Lung (tissue), 12 donors: ENCODE data around the gene CDH26. TPM values are rescaled to one million over a fixed set of nuclear protein-coding genes. Genes with fewer than 3 reads are reported as not detected.
A peak's percentile ranks its signal among the peaks of the same experiment; 100 is the strongest.

ENCODE experiments used
- ATAC-seq: fragments of 200-7000 bp; cut with Tn5 transposase; one replicate; pipeline ENCODE4 v1.9.1; 2020; ENCODE audit warnings: moderate number of reproducible peaks; ENCODE audit not compliant: insufficient read depth, low FRiP score
- DNase-seq, 3 donors: peaks; one replicate each; pipeline ENCODE4 v3.0.0-alpha.2; 2013 to 2017
- H3K27ac ChIP-seq, 2 donors: one replicate each; pipeline ENCODE4 v1.5.1; 2013; ENCODE audit warnings: mild to moderate bottlenecking in 2 of 2, moderate library complexity in 2 of 2, control low read depth in 1 of 2, inconsistent platforms in 1 of 2, low read depth in 1 of 2, low read length in 1 of 2
- H3K27me3 ChIP-seq, 3 donors: one replicate each; pipeline ENCODE4 v1.5.1; 2013; ENCODE audit warnings: low read length in 2 of 3; ENCODE audit not compliant: control insufficient read depth in 3 of 3, insufficient read depth in 3 of 3
- H3K36me3 ChIP-seq, 4 donors: one replicate each; pipeline ENCODE4 v1.5.1; 2013; ENCODE audit warnings: low read length in 4 of 4, mild to moderate bottlenecking in 1 of 4, moderate library complexity in 1 of 4; ENCODE audit not compliant: control insufficient read depth in 4 of 4, insufficient read depth in 4 of 4
- H3K4me1 ChIP-seq, 5 donors: one replicate each; pipeline ENCODE4 v1.5.1; 2013; ENCODE audit warnings: low read length in 5 of 5, mild to moderate bottlenecking in 2 of 5, moderate library complexity in 1 of 5; ENCODE audit not compliant: control insufficient read depth in 5 of 5, insufficient read depth in 5 of 5
- H3K4me3 ChIP-seq: one replicate; pipeline ENCODE4 v1.5.1; 2013; ENCODE audit warnings: mild to moderate bottlenecking, control low read depth, moderate library complexity
- H3K9ac ChIP-seq, 2 donors: one replicate each; pipeline ENCODE4 v1.5.1; 2013; ENCODE audit warnings: low read length in 2 of 2, control low read depth in 1 of 2; ENCODE audit not compliant: insufficient read depth in 1 of 2
- H3K9me3 ChIP-seq, 4 donors: one replicate each; pipeline ENCODE4 v1.5.1; 2013; ENCODE audit warnings: low read length in 3 of 4, mild to moderate bottlenecking in 1 of 4, moderate library complexity in 1 of 4; ENCODE audit not compliant: control insufficient read depth in 4 of 4, insufficient read depth in 3 of 4
- CTCF ChIP-seq: IDR thresholded peaks from 2 replicates; pipeline ENCODE4 v1.5.1; 2012; ENCODE audit warnings: mild to moderate bottlenecking; ENCODE audit errors: control extremely low read depth, extremely low read depth
- WGBS, 2 donors: extraction: QIAGEN DNeasy Blood & Tissue Kit; methylation state at CpG; one replicate each; pipeline ENCODE4 v1.1.7; 2013; 5-methylcytosine and 5-hydroxymethylcytosine counted together
- polyA plus RNA-seq, 2 donors: library from polyadenylated mRNA; stranded (reverse); fragments of 200-250 nt; gene quantifications; one replicate each; pipeline ENCODE4 v1.2.1, GENCODE V29; 2013
- total RNA-seq, 2 donors: library from RNA; depleted of rRNA in 1 of 2; stranded (reverse); fragments of >200 nt in 1 of 2; gene quantifications; one replicate each; pipeline ENCODE4 v1.2.1, GENCODE V29; 2014 to 2021
- donor health status: control.
- donor health status: control.
- donor health status: Bipolar disorder and iron deficiency.
- donor health status: healthy.
- donor health status: DM: yes; HTN: yes; CAD: no.

The CDH26 gene
- total and polyA plus RNA-seq, 4 donors: 5.7 to 11.3 (median 7.8) TPM

GRCh38 chr20:59993736-59994430 is 35.7 kb downstream of the CDH26 start:
- no peak for TF ChIP-seq CTCF
- ATAC-seq: no peak
- Histone ChIP-seq H3K4me1 (peaks cover 0 to 24% (median 7%) of the 10 kb centered on the region in 5 donors), H3K9me3 (no peaks in the 10 kb centered on the region), H3K4me3 (no peak overlapping the region), H3K27ac (peak overlapping the region in 1 of 2 donors; percentile 51), H3K36me3 (no peaks in the 10 kb centered on the region), H3K27me3 (no peaks in the 10 kb centered on the region), H3K9ac (peak overlapping the region in 1 of 2 donors; percentile 52)
- WGBS, 2 donors: 28 to 29% methylated on average over 18 of the region's 18 CpGs
- peak in 1 of 3 donors; percentile 55 for DNase-seq

GRCh38 chr20:59994697-59995122 is 36.5 kb downstream of the CDH26 start:
- 37 to 43% methylated on average over 5 of the region's 5 CpGs for WGBS, 2 donors
- H3K4me1 ChIP-seq: peaks cover 0 to 24% (median 7%) of the 10 kb centered on the region in 5 donors
- no peaks in the 10 kb centered on the region for H3K36me3 ChIP-seq
- H3K27ac ChIP-seq: peak overlapping the region in 1 of 2 donors; percentile 50
- no peaks in the 10 kb centered on the region for H3K9me3 ChIP-seq
- TF ChIP-seq CTCF: no peak
- ATAC-seq (peak; percentile 75), DNase-seq (peak; percentile 37 to 56 (median 41))
- no peak overlapping the region for H3K4me3 ChIP-seq
- H3K9ac ChIP-seq: no peak overlapping the region
- H3K27me3 ChIP-seq: no peaks in the 10 kb centered on the region

- Histone ChIP-seq H3K9me3 (no peaks in the 10 kb centered on the region), H3K4me1 (peaks cover 3 to 23% (median 7%) of the 10 kb centered on the region in 5 donors), H3K36me3 (no peaks in the 10 kb centered on the region), H3K27me3 (no peaks in the 10 kb centered on the region), H3K4me3 (no peak overlapping the region), H3K27ac (no peak overlapping the region), H3K9ac (no peak overlapping the region)
- WGBS, 2 donors: 90 to 100% methylated on average over 1 of the region's 1 CpG
- ATAC-seq (no peak), DNase-seq (no peak)
- no peak for TF ChIP-seq CTCF
Measured at GRCh38 chr20:59996108-59996507, 37.9 kb downstream of the CDH26 start.
